ENCODE measurements around the gene CMC2.

DNA sequence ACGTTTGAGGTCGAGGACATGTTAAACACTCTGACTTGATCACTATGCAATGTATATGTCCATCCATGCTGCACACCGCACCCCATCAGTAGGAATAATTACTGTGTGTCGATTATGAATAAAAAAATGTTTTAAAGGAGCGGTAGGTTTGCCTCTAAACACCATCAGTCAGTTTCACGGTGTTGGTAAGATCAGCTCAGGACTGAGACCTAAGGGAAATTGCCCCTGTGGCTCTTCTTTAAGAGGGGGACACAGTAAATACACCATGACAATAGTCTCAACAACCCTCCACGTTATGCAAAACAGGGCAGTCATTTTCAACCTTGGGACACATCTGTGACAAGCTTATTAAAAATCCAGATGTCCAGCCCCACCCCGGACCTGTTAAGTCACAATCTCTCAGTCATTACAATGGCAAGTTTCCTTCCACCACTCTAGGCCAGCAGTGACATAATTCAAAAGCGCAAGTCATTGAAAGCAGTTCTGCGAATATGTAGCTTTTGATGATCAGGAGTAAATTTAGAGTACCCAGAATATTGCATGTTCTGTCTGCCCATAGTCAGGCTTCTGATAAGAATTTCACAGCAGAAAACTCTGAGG is 30.2 kb upstream of the CMC2 start:
- TF ChIP-seq TCF12 (IDR thresholded peaks at IDR 0.05; ENCODE audit: low read depth) (no peak), CEBPB (IDR thresholded peaks at IDR 0.05) (no peak), EP300 (IDR thresholded peaks at IDR 0.05; ENCODE audit: borderline replicate concordance) (no peak), CREB1 (IDR thresholded peaks at IDR 0.05; ENCODE audit: low read depth) (no peak), TEAD4 (IDR thresholded peaks at IDR 0.05) (no peak), YY1 (IDR thresholded peaks at IDR 0.05; ENCODE audit: low read depth) (no peak), NFIC (IDR thresholded peaks at IDR 0.05) (no peak)
- TF ChIP-seq, protein P1, sequence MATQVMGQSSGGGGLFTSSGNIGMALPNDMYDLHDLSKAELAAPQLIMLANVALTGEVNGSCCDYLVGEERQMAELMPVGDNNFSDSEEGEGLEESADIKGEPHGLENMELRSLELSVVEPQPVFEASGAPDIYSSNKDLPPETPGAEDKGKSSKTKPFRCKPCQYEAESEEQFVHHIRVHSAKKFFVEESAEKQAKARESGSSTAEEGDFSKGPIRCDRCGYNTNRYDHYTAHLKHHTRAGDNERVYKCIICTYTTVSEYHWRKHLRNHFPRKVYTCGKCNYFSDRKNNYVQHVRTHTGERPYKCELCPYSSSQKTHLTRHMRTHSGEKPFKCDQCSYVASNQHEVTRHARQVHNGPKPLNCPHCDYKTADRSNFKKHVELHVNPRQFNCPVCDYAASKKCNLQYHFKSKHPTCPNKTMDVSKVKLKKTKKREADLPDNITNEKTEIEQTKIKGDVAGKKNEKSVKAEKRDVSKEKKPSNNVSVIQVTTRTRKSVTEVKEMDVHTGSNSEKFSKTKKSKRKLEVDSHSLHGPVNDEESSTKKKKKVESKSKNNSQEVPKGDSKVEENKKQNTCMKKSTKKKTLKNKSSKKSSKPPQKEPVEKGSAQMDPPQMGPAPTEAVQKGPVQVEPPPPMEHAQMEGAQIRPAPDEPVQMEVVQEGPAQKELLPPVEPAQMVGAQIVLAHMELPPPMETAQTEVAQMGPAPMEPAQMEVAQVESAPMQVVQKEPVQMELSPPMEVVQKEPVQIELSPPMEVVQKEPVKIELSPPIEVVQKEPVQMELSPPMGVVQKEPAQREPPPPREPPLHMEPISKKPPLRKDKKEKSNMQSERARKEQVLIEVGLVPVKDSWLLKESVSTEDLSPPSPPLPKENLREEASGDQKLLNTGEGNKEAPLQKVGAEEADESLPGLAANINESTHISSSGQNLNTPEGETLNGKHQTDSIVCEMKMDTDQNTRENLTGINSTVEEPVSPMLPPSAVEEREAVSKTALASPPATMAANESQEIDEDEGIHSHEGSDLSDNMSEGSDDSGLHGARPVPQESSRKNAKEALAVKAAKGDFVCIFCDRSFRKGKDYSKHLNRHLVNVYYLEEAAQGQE (IDR thresholded peaks at IDR 0.05; ENCODE audit: low read depth), result no peak
- TF ChIP-seq, protein P2, sequence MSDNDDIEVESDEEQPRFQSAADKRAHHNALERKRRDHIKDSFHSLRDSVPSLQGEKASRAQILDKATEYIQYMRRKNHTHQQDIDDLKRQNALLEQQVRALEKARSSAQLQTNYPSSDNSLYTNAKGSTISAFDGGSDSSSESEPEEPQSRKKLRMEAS (IDR thresholded peaks at IDR 0.05), result no peak

Data from Ishikawa (cell line).